CD4-positive, alpha-beta T cell treated with Interleukin-4 for 4 hours (primary cell): Measurements from ENCODE around the gene NR3C1.

Source experiments
- DNase-seq: peaks from one replicate; pipeline ENCODE4 v3.0.0-alpha.2; 2020

Gene NR3C1

DNA sequence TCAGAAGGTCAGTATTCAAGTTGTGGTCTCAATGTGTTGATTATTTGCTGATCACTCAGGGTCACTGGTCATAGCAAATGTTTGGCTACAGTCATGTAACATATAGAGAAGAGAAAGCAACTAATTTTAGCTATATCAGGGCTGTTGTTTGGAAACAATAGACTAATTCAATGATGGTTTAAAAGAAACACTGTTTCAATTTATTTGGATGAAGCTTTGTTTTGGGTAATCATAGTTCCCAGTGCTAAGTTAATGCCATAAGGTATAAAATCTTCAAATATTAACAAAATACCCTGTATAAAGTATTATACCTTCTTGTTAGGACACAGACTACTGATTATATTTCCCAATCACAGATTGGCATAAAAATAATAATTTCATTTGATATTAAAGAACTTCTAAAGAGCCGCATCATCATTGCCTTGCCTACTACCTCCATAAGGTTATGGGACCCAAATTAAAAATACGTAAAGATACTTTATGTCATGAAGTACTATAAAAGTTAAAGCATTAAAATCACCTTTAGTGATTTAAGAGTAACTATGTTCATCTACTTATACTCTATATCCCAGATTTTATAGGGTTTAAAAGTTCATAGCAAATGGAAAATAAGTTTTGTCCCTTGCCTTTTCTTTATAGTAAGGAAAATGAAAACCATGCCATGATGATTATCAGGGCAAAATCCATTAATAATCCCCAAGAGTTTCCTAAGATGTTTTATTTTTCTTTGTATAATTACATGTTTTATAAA is 6.0 kb downstream of the NR3C1 start:
- DNase-seq = no peak

DNA sequence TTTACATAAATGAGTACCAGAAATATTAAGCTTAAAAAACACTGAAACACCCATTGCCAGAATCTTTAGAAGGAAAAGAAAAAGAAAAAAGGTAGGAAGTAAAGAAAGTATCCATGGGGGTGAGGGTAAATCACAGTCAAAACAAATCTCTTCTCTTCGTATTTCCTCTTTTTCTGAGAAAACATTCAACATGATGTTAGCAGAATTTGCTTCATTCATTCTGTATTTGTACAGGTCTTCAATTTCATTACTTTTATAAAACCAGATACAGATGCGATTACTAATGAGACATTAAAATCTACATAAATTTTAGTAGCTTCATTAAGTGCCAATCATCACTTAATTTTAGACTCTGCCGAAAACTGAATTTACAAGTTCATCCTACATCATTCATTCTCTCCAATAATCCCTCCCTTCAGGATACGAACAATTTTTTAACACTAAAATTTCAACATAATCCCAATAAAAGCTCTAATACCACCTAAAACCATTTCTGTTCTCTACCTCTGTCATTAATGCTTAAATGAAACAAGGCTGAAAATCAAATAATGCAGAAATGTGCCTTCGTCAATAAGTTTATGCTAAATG is 7.0 kb downstream of the NR3C1 start:
- no peak for DNase-seq

DNA sequence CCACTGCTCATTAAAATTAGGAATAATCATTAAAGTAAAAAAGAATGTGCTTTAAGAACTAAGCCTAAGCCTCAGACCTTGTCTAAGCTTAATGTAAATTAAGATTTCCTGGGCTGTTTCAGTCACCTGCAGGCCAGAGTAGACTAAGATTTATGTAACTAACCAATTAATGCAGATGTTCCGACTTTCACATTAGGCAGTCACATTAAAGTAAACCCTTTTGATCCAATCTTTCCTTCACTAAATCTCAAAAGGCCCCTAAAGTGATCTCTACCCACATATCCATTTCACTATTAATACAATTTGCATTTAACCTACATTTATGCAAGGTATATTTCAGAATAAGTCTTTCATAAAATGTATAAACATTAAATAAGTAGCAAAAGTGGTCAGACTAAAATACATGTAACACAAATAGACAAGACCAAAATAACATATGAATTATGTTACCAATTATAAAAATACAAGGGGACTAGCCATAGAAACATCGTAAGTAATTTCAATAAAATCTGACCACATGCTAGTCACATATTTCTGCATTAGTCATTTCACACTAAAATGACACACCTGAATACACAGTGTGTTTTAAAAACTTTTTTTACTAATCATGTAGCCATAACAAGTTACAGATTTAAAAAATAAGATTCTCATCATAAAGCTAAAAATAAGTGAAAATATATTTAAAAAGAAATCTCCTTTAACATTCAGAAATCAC is 7.7 kb downstream of the NR3C1 start:
- peak; percentile 47 for DNase-seq

DNA sequence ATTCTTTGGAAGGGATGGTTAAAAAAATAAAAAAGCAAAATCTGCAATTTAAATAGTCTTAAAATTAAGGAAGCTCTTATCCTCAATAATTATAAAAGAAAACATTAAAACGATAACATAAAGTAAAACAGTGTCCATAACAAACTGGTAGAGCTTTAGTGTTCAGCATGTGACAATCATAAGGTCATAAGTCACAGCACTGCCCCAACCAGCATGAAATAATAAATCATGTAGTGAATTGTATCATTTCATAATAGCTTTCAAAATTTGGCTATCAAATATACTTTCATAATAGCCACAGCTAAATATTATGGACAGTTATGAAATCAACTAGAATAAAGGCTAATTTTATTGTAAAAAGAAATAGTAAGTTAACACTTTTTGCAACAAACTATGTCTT is 10.0 kb downstream of the NR3C1 start:
- no peak for DNase-seq

DNA sequence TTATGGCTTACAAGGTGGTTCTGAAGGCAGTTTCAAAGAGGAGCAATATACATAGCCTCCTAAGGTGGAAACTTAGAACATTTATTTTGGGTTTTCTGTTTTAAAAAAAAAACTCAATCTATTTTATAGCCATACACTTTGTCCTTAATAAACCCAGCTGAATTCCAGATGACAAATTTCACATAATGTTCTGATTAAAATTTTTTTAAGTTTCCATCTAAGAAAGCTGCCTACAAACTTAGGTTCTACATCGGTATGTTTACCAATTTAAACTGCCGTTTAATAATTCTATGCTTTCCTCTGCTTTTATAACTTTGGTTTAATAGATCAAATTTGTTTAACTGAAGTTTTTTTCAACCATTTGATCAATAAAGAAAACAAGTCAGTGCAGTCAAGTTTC is 12.5 kb downstream of the NR3C1 start:
- DNase-seq = no peak

DNA sequence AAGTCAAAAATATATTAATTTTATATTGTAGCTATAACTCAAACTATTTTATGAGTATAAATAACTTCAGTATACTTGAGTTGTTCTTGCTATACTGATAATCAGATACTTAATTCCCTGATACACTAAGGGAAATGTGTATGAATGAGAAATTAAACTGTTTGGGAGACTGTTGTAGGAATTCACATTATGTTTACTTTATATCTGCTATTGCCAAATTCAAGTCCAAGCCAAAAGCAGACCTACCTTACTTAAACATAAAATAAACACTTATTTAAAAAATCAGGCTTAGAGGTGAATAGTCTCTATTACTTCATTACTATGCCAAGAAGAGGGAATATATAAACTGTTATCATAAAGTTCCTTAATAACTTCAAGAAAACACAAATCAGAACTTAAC is 13.2 kb downstream of the NR3C1 start:
- no peak for DNase-seq

DNA sequence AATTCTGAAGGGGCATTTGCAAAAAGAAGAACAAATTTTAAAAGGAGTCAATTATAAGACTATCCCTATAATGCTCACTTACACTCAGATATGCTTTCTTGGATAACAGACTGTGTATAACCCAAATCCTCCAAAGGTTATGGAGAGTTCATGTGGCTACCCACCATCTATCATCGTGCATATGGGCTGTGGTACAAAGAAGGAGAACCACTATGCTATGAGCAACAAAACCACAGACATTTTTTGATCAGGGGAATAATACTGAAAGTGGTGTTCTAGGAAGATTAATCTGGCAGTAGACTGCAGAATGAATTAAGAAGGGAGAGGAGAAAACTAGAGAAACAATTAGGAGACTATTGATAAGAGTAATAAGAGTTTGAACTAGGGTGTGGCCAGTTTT is 16.8 kb downstream of the NR3C1 start:
- no peak for DNase-seq

DNA sequence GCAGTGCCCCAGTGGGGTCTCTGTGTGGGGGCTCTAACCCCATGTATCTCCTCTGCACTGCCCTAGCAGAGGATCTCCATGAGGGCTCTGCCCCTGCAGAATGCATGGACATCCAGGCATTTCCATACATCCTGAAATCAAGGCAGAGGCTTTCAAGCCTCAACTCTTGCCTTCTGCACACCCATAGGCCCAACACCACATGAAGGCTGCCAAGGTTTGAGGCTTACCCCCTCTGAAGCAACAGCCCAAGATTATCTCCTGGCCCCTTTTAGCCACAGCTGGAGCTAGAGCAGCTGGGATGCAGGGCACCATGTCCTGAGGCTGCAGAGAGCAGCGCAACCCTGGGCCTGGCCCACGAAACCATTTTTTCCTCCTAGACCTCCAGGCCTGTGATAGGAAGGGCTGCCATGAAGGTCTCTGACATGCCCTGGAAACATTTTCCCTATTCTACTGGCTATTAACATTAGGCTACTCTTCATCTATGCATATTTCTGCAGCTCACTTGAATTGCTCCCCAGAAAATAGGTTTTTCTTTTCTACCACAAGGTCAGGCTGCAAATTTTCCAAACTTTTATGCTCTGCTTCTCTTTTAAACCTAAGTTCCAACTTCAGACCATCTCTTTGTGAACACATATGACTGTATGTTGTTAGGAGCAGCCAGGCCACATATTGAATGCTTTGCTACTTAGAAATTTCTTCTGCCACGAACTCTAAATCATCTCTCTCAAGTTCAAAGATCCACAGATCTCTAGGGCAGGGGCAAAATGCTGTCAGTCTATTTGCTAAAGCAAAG is 18.4 kb downstream of the NR3C1 start:
- DNase-seq = no peak

DNA sequence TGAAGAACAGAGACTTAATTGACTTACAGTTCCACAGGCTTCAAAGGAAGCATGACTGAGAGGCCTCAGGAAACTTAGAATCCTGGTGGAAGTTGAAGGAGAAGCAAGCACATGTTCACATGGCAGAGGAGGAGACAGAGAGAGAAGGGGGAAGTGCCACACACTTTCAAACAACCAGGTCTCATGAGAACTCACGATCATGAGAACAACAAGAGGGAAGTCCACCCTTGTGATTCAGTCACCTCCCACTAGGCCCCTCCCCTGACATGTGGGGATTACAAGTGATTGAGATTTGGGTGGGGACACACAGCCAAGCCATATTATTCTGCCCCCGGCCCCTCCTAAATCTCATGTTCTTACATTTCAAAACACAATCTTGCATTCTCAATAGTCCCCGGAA is 19.5 kb downstream of the NR3C1 start:
- DNase-seq = no peak

DNA sequence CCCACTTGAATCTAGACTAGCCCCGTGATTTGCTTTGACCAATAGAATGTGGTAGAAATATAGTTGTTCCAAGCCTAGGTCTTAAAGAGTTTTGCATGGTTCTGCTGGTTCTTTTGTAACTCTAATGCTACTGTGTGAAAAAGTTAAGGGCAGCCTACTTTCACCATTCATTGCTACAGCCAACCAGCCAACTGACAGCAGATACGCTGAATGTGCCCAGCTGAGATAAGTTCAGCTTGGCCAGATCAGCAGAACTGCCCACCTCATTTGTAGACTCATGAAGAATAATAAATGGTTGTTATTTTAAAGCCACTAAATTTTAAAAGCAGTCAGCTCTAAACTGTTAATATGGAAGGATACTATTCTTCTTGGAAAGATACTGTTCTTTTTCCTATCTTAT is 23.9 kb downstream of the NR3C1 start:
- no peak for DNase-seq

DNA sequence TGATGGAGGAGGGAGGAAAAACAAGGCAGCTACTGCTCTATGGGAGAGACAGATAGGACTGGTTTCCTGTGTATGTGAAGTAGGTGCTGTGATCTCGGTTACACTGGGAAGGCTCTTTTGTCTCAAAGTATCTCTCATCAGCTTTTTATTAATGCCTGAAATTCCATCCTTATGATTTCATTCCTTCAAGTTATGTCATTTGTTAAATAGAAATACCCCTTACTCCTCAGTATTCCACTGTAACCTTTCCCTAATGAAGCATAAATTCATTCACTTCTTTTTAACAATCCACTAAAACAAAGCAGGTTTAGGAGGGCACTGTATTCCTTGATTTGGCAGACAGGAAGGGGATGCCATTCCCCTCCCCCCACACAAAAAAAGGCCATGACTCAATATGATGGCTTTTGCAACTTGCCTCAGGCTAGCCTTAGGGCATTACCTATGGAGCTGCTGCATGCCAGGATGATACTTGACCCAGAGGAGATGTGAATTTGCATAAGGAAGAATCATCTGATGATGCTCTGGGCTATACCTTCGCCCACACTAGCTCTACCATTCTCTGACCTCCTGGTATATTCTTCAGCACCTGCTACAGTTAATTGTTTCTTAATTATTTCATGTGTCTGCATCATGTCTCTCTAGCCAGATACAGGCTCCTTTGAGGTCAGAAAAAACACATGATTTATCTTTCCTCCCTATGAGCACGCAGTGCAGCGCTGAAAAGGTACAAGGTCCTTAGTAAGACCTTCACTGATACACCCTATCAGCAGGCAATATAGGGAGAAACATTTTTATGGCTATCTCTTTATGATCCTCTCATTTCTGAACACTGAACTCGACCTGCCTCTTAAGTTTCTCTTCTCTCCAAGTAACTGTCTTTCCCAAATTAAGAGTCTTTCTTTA is 26.3 kb downstream of the NR3C1 start:
- DNase-seq = no peak

DNA sequence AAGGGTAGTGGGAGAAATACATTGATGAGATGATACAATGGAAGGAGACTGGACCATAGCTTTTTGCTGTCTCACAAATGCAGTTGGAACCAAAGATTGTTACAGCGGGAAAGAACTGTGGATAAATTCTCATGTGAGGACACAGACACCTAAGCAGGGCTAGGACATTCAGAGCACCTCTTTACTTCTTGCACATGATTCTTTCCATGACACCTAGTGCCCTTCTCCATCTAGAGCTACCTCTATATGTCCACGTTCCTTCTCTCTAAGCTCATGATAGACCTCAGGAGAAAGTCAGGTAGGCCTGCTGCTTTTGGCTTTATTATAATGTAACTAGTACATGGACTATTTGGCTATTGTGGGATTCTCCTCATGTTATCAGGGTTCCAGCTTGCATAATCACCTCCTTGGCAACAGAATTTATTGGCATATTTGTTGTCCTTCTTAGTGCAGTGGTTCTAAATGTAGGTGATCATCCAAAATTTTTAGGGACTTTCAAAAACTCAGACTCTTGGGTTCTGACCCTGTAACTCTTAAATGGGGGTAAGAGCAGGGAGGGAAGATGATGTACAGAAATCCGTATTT is 27.2 kb downstream of the NR3C1 start:
- DNase-seq = no peak

DNA sequence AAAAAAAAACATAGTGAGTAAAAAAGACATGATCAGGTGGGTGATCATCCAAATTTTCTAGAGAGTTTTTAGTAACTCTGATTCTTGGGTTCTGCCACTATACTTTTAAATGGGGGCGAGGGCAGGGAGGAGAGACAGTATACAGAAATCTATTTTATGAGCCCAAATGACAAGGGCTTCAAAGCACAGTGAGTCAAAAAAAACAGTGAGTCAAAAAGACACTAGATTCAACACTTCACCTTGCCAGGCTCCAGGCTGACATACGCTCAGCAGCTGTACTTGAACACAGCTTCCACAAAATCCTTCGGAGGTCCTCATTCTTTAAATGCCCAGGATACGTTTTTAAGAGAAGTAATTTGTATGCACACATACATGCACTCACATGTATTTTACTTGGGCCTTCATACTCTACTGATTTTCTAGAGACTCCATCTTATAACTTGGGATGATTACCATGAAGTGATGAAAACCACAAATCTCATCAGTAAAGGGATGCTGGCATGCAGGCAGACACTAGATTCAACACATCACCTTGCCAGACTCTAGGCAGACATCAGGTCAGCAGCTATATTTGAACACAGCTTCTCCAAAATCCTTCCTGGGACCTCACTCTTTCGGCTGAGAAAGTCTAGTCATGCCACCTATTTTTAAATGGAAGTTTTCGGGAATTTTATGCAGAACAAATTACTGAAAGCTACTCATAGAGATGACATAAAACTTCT is 28.8 kb downstream of the NR3C1 start:
- DNase-seq = no peak

DNA sequence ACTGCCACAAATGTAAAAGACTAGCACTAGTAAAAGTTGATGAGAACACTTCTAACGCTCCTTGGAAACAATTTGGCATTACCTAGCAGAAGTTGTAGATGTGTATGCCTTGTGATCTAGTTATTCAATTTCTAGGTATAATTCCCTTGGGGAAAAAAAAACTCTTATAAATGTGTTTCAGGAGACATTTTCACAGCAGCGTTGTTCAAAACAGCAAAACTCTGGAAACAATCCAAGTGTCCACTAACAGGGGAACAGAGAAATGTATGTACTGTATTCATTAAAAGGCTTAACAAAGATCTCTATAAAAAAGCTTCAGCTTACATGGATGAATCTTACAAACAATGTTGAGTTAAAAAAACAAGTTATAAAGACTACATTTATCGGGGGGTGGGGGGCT is 30.4 kb downstream of the NR3C1 start:
- DNase-seq = no peak

DNA sequence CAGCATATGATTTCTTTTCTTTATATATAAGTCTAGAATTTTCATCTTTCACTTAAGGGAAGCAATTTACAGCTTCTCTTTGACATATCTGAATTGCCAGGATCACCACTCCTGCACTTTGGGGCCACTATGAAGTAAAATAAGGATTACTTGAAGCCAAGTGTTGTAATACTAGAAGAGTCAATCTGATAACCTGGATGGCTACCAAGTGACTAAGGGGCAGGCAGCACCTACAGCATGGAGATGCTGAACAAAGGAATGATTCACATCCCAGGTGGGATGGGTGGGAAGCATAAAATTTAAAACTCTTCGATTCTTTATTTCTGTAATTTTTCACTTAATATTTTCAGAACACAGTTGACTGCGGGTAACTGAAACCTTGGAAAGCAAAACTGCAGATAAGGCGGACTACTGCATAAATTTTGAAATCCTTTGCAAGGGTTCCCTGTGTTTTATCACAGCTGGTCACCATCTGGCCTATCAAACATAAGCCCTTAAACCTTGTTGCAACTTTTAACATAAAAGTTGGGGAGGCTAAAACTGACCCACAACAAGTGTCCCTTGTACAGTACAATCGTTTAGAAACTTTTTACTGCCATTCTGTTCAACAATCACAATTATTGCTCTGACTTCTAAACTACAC is 31.2 kb downstream of the NR3C1 start:
- no peak for DNase-seq

DNA sequence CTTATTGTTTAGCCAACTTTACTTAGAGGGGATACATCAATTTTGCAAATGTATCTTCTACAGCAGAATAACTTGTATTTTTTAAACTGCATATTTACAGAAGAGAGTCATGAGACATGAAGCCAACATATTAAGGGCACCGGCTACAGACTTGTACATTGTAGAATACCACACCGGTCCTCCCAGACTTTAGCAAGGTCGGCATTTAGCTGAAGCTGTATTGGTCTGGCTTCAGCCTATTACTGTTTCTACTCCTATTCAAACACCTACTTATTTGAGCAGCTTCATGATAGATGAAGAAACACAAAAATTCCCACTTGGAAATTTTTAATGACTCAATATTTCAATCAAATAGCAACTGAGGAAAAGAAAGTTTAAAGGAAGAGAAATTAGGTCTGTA is 33.0 kb downstream of the NR3C1 start:
- DNase-seq = no peak

DNA sequence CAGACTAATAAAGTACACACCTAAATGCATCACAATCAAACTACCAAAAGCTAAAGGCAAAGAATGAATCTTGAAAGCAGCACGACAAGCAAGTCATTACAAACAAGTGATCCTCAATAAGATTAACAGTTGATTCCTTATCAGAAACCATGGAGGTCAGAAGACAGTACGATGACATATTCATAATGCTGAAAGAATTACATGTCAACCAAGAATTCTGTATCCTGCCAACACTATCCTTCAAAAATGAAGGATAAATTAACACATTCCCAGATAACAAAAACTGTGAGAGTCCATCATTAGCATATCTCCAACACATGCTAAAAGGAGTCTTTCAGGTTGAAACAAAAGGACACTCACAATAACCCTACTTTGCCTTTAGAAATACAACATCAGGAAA is 39.4 kb downstream of the NR3C1 start:
- DNase-seq = no peak

DNA sequence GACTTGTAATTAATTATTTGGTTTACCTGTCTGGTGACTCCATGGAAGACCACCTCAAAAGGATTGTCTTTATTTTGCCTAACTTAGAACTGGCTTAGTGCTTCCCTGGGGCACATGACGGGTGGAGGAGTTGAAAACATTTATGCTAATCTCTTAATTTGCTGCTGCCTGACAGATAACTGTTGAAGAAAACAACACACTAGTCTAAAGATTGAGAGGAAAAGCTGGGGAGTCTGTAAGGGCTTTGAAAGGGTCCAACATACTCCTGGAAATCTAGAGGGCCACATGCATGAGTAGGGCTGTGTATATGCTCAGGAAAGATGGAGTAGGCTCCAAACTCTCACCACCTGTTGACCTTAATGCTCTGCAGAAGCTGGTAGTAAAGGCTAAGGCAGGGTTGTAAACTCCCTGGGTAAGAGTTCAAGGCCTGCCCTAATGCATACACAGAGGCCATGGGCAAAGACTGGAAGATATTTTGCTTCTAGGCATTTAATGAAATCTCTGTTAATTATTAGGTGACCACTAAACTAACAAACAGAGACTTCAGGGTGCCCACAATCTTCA is 40.7 kb downstream of the NR3C1 start:
- DNase-seq = no peak

DNA sequence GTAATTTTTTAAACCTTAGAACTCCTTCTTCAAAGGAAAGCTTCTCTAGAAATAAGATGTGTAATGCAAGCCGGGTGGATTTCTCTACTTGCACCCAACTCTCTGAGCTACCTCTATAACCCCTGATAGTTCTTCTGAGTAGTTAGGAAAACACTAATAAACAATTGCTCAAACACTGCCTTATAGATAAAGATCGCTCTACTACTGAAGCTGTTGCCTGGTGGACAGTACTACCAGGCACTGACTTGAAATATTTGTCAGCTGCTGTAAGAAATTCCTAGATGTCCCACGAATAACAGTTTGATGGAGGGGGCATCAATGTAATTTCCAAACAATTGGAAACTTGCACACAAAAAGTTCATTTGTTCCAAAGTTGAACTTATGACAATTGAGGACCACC is 42.0 kb downstream of the NR3C1 start:
- no peak for DNase-seq

DNA sequence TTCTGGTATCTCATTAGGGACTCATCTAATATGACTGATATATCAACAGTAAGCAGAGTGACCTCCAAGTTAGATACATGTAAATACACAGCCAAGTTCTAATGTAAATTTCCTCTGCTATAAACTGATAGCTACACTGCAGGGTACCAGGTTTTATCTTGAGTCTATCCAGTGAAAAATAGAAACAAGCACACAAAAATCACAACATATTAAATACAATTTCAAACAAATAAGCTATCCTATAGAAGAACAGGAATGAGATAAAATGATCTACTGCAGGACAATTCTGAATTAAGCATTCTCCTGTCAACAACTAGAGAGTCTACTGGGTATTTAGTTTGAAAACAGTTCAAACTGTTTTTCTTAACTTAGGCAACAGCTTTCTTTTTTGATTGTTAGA is 42.7 kb downstream of the NR3C1 start:
- no peak for DNase-seq

DNA sequence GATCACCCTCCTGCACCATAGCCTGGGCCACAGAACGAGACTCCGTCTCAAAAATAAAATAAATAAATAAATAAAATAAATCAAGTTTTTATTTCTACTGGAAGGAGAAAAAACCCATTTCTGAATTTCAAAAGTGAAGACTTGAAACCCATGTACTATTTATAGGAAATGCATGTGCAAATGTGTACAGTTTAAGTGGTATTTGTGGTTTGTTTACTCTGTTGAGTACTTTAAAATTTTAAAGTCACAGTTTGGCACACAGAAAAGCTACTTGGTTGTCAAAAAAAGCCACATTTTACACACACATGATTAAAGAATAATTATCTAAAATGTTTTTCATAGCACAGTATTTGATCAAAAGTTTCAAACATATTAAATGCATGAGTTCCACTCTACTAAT is 43.6 kb downstream of the NR3C1 start:
- DNase-seq = peak; percentile 14
